Activated CD4-positive, alpha-beta T cell treated with anti-CD3 and anti-CD28 coated beads, Interleukin-2, amount 10 ng/mL, durations not matched to agents 7 days and 5 days (primary cell): ENCODE results near the gene CC2D1B. TPM values are rescaled to one million over a fixed set of nuclear protein-coding genes. Genes with fewer than 3 reads are reported as not detected.
A peak's percentile ranks its signal among the peaks of the same experiment; 100 is the strongest.
"Not testable (repeated sequence)": the region's sequence is repeated elsewhere in the genome, so short reads cannot be mapped to it uniquely, and the experiment has no call there.

Source experiments
- CTCF ChIA-PET: fragments of 350-600 bp; sonication (Branson Sonifier 250); formaldehyde crosslinking; loops from one replicate; lab custom pipeline; 2021; ENCODE audit warnings: antibody characterized with exemption; lab: Charles Lee
- POLR2A ChIA-PET: fragments of 350-600 bp; sonication (Branson Sonifier 250); formaldehyde crosslinking; loops from one replicate; lab custom pipeline; 2021; ENCODE audit warnings: antibody characterized with exemption; lab: Charles Lee
- DNase-seq: peaks from one replicate; pipeline ENCODE4 v3.0.0-alpha.2; 2020
- H3K27ac Mint-ChIP-seq: one replicate; pipeline ENCODE4 v1.8.0; 2021; ENCODE audit warnings: mild to moderate bottlenecking, moderate library complexity, mixed read lengths
- H3K27me3 Mint-ChIP-seq: one replicate; pipeline ENCODE4 v1.8.0; 2021; ENCODE audit warnings: mixed read lengths
- H3K36me3 Mint-ChIP-seq: one replicate; pipeline ENCODE4 v1.8.0; 2021; ENCODE audit warnings: low read depth, mixed read lengths
- H3K4me1 Mint-ChIP-seq: one replicate; pipeline ENCODE4 v1.8.0; 2021; ENCODE audit warnings: mixed read lengths
- H3K4me3 Mint-ChIP-seq: one replicate; pipeline ENCODE4 v1.8.0; 2021; ENCODE audit warnings: mild to moderate bottlenecking, moderate library complexity, mixed read lengths
- H3K9me3 Mint-ChIP-seq: one replicate; pipeline ENCODE4 v1.8.0; 2021; ENCODE audit warnings: mixed read lengths
- total RNA-seq, 2 experiments: library from RNA; stranded (reverse); gene quantifications; one replicate each; pipeline ENCODE4 v1.2.3, GENCODE V29; 2021

Gene CC2D1B
- total RNA-seq, 2 experiments from 2014 or later = 58.8 to 60.1 TPM

DNA sequence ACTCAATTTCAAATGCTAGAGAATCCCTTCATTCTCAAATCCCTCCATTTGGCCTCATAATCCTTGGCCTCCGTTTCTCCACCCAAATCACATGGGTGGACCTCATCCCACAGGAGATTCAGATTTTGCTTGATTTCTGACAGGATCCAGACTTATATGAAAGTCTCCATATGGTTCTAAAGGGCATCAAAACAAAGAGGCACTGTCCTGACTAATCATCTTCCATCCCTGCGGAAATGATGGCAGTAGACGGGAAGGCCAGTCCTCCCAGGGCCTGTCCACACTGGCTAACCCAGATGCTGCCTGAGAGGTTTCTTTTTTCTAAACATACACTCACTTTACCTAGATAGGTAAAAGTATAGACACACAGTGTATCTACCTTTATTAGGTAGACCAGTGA is 19.4 kb upstream of the CC2D1B start:
- no peak overlapping the region for H3K27ac Mint-ChIP-seq
- POLR2A ChIA-PET = no interaction called here
- CTCF ChIA-PET = no interaction called here
- peaks cover 57% of the 10 kb centered on the region for H3K36me3 Mint-ChIP-seq
- no peaks in the 10 kb centered on the region for H3K9me3 Mint-ChIP-seq
- no peak for DNase-seq
- H3K4me1 Mint-ChIP-seq = no peaks in the 10 kb centered on the region
- no peaks in the 10 kb centered on the region for H3K27me3 Mint-ChIP-seq
- H3K4me3 Mint-ChIP-seq = no peak overlapping the region

DNA sequence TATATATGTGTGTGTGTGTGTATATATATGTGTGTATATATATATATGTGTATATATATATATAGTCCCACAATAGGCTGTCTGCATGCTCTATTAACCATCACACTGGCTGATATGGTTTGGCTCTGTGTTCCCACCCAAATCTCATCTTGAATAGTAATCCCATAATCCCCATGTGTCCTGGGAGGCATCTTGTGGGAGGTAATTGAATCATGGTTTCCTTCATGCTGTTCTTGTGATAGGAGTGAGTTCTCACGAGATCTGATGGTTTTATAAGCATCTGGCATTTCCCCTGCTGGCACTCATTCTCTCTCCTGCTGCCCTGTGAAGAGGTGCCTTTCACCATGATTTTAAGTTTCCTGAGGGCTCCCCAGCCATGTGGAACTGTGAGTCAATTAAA is 3.8 kb upstream of the CC2D1B start:
- H3K4me3 Mint-ChIP-seq, POLR2A ChIA-PET, H3K27me3 Mint-ChIP-seq, H3K9me3 Mint-ChIP-seq, DNase-seq, H3K27ac Mint-ChIP-seq: not testable (repeated sequence)
- peaks cover 30% of the 10 kb centered on the region for H3K4me1 Mint-ChIP-seq
- peaks cover 32% of the 10 kb centered on the region for H3K36me3 Mint-ChIP-seq
- CTCF ChIA-PET = interaction anchor here (1.0 to 1.1 kb wide), 2 partner anchors 9 to 35 kb away, joined by 5 read pairs; partner anchors contain the start of genes ORC1 and PRPF38A

DNA sequence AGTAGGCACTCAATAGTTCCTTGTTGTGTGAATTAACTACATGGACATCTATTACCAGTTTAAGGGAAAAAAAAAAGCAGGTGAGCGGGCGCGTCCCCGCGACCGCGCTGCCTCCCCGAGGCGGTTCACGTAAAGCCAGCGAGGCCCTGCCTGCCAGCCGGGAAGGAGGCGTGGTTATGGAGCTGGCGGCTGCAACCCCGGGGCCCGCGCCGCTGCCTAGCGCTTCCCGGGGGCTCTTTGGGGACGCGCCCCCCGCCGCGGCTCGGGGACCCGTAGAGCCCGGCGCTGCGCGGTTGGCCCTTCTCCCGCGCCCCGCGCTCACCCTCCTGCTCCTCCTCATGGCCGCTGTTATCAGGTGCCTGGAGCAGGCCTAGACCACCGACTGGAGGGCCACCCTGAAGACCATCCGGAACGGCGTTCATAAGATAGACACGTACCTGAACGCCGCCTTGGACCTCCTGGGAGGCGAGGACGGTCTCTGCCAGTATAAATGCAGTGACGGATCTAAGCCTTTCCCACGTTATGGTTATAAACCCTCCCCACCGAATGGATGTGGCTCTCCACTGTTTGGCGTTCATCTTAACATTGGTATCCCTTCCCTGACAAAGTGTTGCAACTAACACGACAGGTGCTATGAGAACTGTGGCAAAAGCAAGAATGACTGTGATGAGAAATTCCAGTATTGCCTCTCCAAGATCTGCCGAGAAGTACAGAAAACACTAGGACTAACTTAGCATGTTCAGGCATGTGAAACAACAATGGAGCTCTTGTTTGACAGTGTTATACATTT is 2.6 kb upstream of the CC2D1B start:
- peak; percentile 70 for DNase-seq
- CTCF ChIA-PET = interaction anchor here (0.6 to 1.5 kb wide), 10 partner anchors 11 to 1145 kb away, joined by 3 to 5 read pairs (median 4); partner anchors contain the start of genes ORC1 and PRPF38A
- no peaks in the 10 kb centered on the region for H3K27me3 Mint-ChIP-seq
- peak overlapping the region; percentile 51 for H3K4me3 Mint-ChIP-seq
- H3K4me1 Mint-ChIP-seq = peaks cover 41% of the 10 kb centered on the region
- H3K27ac Mint-ChIP-seq = peak overlapping the region; percentile 27
- H3K9me3 Mint-ChIP-seq = no peaks in the 10 kb centered on the region
- POLR2A ChIA-PET = interaction anchor here (0.6 kb wide), 1 partner anchor 35 kb away, joined by 3 read pairs; no protein-coding TSS in a partner anchor
- H3K36me3 Mint-ChIP-seq = peaks cover 26% of the 10 kb centered on the region

DNA sequence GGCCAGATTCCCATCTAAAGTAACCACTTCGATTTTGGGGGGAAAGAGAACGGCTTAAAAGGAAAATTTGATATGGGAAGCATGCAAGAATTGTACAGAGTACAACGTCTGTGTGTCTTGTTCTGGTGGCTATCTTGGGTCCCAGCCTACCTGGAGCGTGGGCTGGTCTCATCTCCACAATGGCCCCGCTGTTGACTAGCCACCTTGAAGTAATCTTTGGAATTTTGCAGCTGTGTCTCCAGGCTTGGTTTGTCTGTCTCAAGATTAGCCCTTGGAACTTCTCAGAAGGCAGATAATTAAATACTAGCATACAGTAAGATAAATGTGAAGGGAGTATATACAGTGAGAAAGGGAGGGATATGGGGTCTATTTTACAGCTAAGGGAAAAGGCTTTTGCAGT is 1.3 kb upstream of the CC2D1B start:
- ChIA-PET CTCF (interaction anchor here (0.6 to 1.5 kb wide), 2 partner anchors 15 to 79 kb away, joined by 4 read pairs; no protein-coding TSS in a partner anchor), POLR2A (no interaction called here)
- H3K9me3 Mint-ChIP-seq = no peaks in the 10 kb centered on the region
- peaks cover 24% of the 10 kb centered on the region for H3K36me3 Mint-ChIP-seq
- DNase-seq = no peak
- peak overlapping the region; percentile 92 for H3K4me3 Mint-ChIP-seq
- H3K4me1 Mint-ChIP-seq = peaks cover 48% of the 10 kb centered on the region
- peak overlapping the region; percentile 19 for H3K27ac Mint-ChIP-seq
- H3K27me3 Mint-ChIP-seq = no peaks in the 10 kb centered on the region

DNA sequence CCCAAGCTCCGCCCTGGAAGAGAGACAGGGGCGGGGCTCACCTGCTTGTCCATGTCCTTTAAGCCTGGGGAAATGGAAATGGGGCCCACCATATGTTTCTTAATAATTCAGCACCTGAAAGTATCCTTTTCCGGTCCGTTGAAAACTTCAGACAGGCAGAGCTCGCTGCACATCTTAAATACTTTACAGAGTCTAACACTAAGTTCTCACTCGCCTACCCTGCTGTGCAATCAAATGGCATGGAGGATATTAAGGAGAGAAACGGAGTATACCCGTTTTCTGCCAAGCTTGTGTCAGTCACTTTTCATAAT is 467 bp upstream of the CC2D1B start:
- no peaks in the 10 kb centered on the region for H3K9me3 Mint-ChIP-seq
- peaks cover 30% of the 10 kb centered on the region for H3K36me3 Mint-ChIP-seq
- H3K4me1 Mint-ChIP-seq = peaks cover 52% of the 10 kb centered on the region
- no peaks in the 10 kb centered on the region for H3K27me3 Mint-ChIP-seq
- POLR2A ChIA-PET = interaction anchor here (0.5 kb wide), 1 partner anchor 16 kb away, joined by 3 read pairs; no protein-coding TSS in a partner anchor
- H3K27ac Mint-ChIP-seq = peak overlapping the region; percentile 98
- no peak for DNase-seq
- CTCF ChIA-PET = interaction anchor here (0.6 to 2.5 kb wide), 4 partner anchors 15 to 345 kb away, joined by 3 to 9 read pairs (median 4); partner anchors contain the start of genes ORC1 and PRPF38A
- H3K4me3 Mint-ChIP-seq = peak overlapping the region; percentile 92

DNA sequence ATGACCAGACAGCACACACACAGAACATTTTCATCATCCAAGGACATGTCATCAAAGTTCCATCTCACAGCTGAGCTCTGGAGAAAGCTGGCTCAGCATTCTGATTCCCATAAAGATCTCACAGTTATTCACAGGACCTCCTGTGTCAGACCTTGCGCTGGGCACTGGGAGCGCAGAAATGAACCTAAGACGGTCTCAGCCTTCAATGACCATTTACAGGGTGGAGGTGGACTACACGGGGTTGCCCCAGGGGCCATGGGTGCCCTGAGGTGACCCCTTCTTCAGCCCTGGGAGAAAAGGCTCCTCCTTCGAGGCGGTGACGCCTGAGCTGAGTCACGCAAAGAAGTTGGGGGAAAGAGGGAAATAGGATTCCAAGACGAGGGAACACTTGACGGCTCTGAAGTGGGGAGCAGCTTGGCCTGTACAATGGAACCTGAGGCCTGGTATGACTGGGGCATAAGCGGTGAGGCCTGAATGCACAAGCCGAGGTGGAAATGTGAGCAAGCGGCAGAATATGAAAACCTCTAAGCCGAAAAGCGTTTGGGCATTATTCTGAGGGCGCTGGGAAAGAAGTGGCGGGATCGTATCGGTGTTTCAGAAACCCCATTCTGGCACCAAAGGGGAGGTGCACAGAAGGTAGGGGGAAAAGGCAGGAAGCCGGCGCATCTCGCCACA is 797 bp downstream of the CC2D1B start:
- peak; percentile 63 for DNase-seq
- Mint-ChIP-seq H3K9me3 (no peaks in the 10 kb centered on the region), H3K27me3 (no peaks in the 10 kb centered on the region), H3K36me3 (peaks cover 34% of the 10 kb centered on the region), H3K4me1 (peaks cover 53% of the 10 kb centered on the region), H3K4me3 (peak overlapping the region; percentile 92), H3K27ac (peak overlapping the region; percentile 98)
- POLR2A ChIA-PET = interaction anchor here (0.6 kb wide), 3 partner anchors 186 to 309 kb away, joined by 3 read pairs; partner anchors contain the start of gene BTF3L4
- CTCF ChIA-PET = interaction anchor here (2.5 kb wide), 1 partner anchor 40 kb away, joined by 9 read pairs; the partner anchor contains the start of genes ORC1 and PRPF38A

DNA sequence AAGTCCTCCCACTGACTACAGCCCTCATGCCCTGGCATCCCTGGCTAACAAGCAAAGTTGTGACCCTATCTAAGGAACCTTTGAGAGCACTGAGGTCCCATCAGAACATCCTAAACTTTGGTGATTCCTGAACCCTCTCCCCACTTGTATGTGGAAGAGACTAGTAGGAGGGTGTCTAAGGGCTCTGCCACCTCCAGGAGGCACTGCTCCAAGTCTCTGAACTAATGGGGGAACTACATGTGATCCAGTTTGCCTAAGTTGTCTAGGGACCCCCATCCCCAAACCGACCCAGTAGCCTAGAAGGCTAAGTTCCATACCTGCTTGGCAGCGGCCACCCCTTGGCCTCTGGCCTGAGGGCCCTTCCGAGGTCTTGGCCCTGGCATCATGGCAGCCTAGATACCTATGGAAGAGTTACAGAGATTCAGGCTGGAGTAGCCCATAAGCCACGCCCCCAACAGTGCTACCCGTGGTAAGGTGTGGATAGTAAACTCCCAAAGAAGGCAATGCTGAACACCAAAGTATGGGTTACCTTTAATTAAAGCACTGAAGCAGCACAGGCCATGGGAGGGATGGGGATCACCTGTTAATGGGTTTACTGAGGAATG is 1.7 kb downstream of the CC2D1B start:
- ChIA-PET POLR2A (no interaction called here), CTCF (interaction anchor here (2.5 kb wide), 1 partner anchor 40 kb away, joined by 9 read pairs; the partner anchor contains the start of genes ORC1 and PRPF38A)
- H3K27me3 Mint-ChIP-seq = no peaks in the 10 kb centered on the region
- no peaks in the 10 kb centered on the region for H3K9me3 Mint-ChIP-seq
- H3K4me3 Mint-ChIP-seq = peak overlapping the region; percentile 92
- H3K27ac Mint-ChIP-seq = peak overlapping the region; percentile 98
- peaks cover 37% of the 10 kb centered on the region for H3K36me3 Mint-ChIP-seq
- peaks cover 52% of the 10 kb centered on the region for H3K4me1 Mint-ChIP-seq
- DNase-seq = peak; percentile 26

DNA sequence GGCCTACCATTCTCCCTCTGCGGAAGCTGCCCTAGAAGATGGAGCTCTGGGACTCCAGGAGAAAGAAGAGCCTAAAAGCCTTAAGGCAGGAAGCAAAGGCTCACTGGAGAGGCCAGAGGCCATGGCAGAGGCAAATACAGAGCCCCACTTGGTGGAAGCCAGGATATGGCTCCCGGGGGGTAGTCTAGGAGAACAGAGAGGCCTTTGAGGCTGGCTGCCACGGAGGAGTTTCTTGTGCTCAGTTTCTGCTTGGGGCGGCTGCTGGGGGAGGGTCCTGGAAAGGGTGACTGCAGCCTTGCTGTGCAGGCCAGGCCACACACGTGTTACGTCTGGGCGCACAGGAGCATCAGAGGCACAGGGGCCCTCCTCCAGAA is 5.4 kb downstream of the CC2D1B start:
- Mint-ChIP-seq H3K36me3 (peaks cover 67% of the 10 kb centered on the region), H3K27ac (no peak overlapping the region), H3K9me3 (no peaks in the 10 kb centered on the region), H3K4me3 (no peak overlapping the region), H3K27me3 (no peaks in the 10 kb centered on the region), H3K4me1 (peaks cover 31% of the 10 kb centered on the region)
- POLR2A ChIA-PET = no interaction called here
- CTCF ChIA-PET = no interaction called here
- no peak for DNase-seq

DNA sequence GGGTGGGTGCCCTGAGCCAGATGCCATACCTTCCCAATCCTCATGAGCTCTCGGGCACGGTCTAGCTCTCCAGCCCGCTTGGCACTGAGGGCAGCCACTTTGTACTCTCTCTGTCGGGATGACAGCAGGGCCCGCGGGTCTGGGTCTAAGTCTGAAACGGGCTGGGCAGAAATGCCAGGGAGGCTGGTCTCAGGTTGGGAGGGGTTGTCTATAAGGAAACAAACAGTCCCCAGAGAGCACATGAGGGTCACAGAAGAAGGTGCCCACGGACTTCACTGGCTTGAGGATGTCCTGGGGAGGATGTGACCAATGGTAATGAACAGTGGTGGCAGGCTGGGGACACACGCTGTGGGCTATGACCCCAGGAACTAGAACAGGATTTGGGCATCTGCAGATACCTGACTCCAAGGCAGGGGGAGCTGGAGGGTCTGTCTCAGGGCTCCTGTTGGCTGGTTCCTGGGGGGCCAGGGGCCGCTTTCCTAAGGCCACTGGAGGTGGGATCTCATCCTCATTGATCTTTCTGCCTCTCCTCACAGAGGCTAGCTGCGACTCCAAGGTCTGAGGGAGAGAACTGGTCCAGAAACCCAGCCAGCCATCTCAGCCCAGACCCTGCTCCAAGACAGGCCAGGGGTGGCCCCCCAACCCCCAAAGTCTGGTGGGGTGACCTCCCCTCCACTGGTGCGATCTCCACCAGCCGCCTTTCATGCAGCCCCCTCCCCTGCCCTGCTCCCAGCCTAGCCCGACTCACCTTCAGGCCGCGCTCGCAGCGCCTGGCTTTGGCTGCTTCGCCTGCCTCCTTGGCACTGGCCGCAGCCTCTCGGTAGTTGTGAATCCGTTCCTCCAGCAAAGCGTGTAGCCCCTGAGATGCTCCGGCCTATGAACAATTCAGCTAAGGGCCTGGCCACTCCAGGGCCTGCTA is 6.1 kb downstream of the CC2D1B start:
- Mint-ChIP-seq H3K27me3 (no peaks in the 10 kb centered on the region), H3K36me3 (peaks cover 71% of the 10 kb centered on the region), H3K9me3 (no peaks in the 10 kb centered on the region), H3K4me1 (peaks cover 25% of the 10 kb centered on the region), H3K4me3 (no peak overlapping the region), H3K27ac (peak overlapping the region; percentile 41)
- ChIA-PET CTCF (no interaction called here), POLR2A (no interaction called here)
- no peak for DNase-seq

DNA sequence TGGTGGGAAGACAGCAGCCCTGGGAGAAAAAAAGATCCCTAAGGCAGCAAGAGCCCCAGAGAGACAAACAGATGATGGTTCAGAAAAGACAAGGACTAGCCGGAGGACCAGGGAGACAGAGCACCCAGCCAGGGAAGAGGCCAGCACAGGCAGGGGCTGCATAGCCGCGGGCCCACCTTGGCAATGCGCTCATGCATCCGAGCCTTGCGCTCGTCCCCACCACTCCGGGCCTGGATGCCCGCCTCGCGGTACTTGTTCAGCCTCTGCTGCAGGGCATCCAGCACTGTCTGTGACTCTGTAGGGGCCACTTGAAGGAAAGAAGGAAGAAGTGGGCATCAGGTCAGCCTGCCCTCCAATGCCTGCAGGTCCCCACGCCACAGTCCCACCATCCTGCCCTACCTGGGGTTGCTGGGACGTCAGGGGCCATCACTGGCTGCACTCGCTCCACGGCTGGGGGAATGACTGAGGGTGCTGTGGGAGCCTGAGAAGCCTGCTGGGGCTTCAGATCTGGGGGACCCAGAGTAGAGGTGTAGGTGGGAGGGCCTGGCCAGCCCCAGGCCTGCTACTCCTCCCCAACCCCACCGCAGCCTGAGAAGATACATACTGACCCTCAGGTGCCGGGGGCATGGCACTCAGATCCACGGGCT is 7.0 kb downstream of the CC2D1B start:
- no peaks in the 10 kb centered on the region for H3K9me3 Mint-ChIP-seq
- H3K36me3 Mint-ChIP-seq = peaks cover 77% of the 10 kb centered on the region
- DNase-seq = no peak
- ChIA-PET CTCF (no interaction called here), POLR2A (no interaction called here)
- no peaks in the 10 kb centered on the region for H3K27me3 Mint-ChIP-seq
- no peak overlapping the region for H3K4me3 Mint-ChIP-seq
- peaks cover 17% of the 10 kb centered on the region for H3K4me1 Mint-ChIP-seq
- H3K27ac Mint-ChIP-seq = peak overlapping the region; percentile 46

DNA sequence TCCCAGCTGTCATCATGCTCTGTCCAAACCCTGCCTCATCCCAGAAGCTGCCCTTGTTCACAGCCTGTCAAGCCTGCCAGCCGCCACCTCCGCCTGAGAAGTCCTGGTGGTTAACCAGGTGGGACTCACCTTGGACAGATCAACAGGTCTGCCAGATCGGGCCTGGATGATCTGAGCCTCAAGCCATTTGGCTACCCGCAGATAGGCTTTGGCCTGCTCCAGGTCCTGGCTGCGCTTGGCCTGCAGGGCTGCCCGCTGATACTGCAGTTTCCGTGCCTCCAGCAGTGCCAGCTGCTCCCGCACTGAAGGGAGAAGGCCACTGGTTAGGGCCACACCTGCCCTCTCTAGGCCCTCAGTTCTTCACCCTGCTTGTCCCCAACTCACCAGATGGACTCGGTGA is 8.6 kb downstream of the CC2D1B start:
- ChIA-PET CTCF (no interaction called here), POLR2A (no interaction called here)
- no peaks in the 10 kb centered on the region for H3K27me3 Mint-ChIP-seq
- no peaks in the 10 kb centered on the region for H3K9me3 Mint-ChIP-seq
- H3K27ac Mint-ChIP-seq = no peak overlapping the region
- no peak overlapping the region for H3K4me3 Mint-ChIP-seq
- DNase-seq = no peak
- peaks cover 8% of the 10 kb centered on the region for H3K4me1 Mint-ChIP-seq
- H3K36me3 Mint-ChIP-seq = peaks cover 78% of the 10 kb centered on the region
